SK-N-SH (cell line): ENCODE data around the gene FAM162A. TPM values are rescaled to one million over a fixed set of nuclear protein-coding genes. Genes with fewer than 3 reads are reported as not detected.

Experiments
- CTCF ChIA-PET: fragments of 300-600, 350-600 bp; formaldehyde crosslinking; extraction: SDS; loops from one replicate; lab custom pipeline; 2021; lab: Yijun Ruan, JAX
- POLR2A ChIA-PET: fragments of 350-600 bp; sonication (Branson Sonifier 250); formaldehyde crosslinking; extraction: SDS; loops from one replicate; lab custom pipeline; 2020; ENCODE audit warnings: antibody characterized with exemption, inconsistent platforms; lab: Yijun Ruan, JAX
- DNase-seq: peaks from one replicate; pipeline ENCODE4 v3.0.0; 2012
- H2AFZ ChIP-seq: fragments of 200-600 bp; sonication (generic); 2 replicates; pipeline ENCODE4 v1.8.1; 2016; ENCODE audit warnings: antibody characterized with exemption, mild to moderate bottlenecking, low read depth
- H3F3A ChIP-seq: fragments of 200-600 bp; sonication (generic); replicated peaks from 2 replicates; pipeline ENCODE3; 2016; ENCODE audit warnings: antibody characterized with exemption, mild to moderate bottlenecking; ENCODE audit not compliant: insufficient read depth
- H3K27ac ChIP-seq, 2 experiments: fragments of 200-500 bp in 1 of 2; fragments of 200-600 bp in 1 of 2; sonication (Bioruptor generic) in 1 of 2; sonication (generic), shearing (Covaris generic) in 1 of 2; 2 replicates each; pipeline versions ENCODE4 v1.5.1 to v1.6.1; 2014 to 2016; ENCODE audit warnings: low read depth in 2 of 2, inconsistent platforms in 1 of 2, low read length in 1 of 2, mild to moderate bottlenecking in 1 of 2, mixed read lengths in 1 of 2
- H3K27me3 ChIP-seq: fragments of 200-600 bp; sonication (generic), shearing (Covaris generic); 2 replicates; pipeline ENCODE4 v1.6.1; 2016; ENCODE audit warnings: mixed run types; ENCODE audit not compliant: insufficient read depth
- H3K36me3 ChIP-seq, 2 experiments: fragments of 200-500 bp in 1 of 2; fragments of 200-600 bp in 1 of 2; sonication (Bioruptor generic) in 1 of 2; sonication (generic) in 1 of 2; replicated peaks in 1 of 2; 2 replicates each; pipeline versions ENCODE3 to v1.5.1; 2014 to 2016; ENCODE audit warnings: low read length in 1 of 2, mild to moderate bottlenecking in 1 of 2; ENCODE audit not compliant: insufficient read depth in 2 of 2, control insufficient read depth in 1 of 2
- H3K4me1 ChIP-seq, 2 experiments: fragments of 200-500 bp in 1 of 2; fragments of 200-600 bp in 1 of 2; sonication (Bioruptor generic) in 1 of 2; sonication (generic), shearing (Covaris generic) in 1 of 2; 2 replicates each; pipeline versions ENCODE4 v1.5.1 to v1.6.1; 2014 to 2016; ENCODE audit warnings: low read depth in 1 of 2, low read length in 1 of 2, mixed run types in 1 of 2; ENCODE audit not compliant: insufficient read depth in 2 of 2, control insufficient read depth in 1 of 2
- H3K4me2 ChIP-seq: fragments of 200-600 bp; sonication (generic), shearing (Covaris generic); 2 replicates; pipeline ENCODE4 v1.6.1; 2017; ENCODE audit warnings: mixed run types
- H3K4me3 ChIP-seq, 2 experiments: fragments of 200-500 bp in 1 of 2; fragments of 200-600 bp in 1 of 2; sonication (Bioruptor generic) in 1 of 2; sonication (generic), shearing (Covaris generic) in 1 of 2; 2 replicates each; pipeline versions ENCODE4 v1.5.1 to v1.8.1; 2014 to 2016; ENCODE audit warnings: low read depth in 2 of 2, inconsistent platforms in 1 of 2, low read length in 1 of 2, mild to moderate bottlenecking in 1 of 2, mixed read lengths in 1 of 2, moderate library complexity in 1 of 2
- H3K79me2 ChIP-seq: fragments of 200-600 bp; sonication (generic); 2 replicates; pipeline ENCODE4 v1.8.1; 2017; ENCODE audit warnings: mild to moderate bottlenecking; ENCODE audit not compliant: insufficient read depth
- H3K9ac ChIP-seq: fragments of 200-600 bp; sonication (generic); 2 replicates; pipeline ENCODE4 v1.6.1; 2017; ENCODE audit warnings: mixed run types
- H3K9me2 ChIP-seq: fragments of 200-600 bp; sonication (generic); 2 replicates; pipeline ENCODE4 v1.6.1; 2017; ENCODE audit warnings: mixed run types
- H3K9me3 ChIP-seq: fragments of 200-600 bp; sonication (generic); 2 replicates; pipeline ENCODE4 v1.6.1; 2017; ENCODE audit warnings: mixed run types, mild to moderate bottlenecking, moderate library complexity
- H4K20me1 ChIP-seq: fragments of 200-600 bp; sonication (generic); 2 replicates; pipeline ENCODE4 v1.6.1; 2017; ENCODE audit warnings: mild to moderate bottlenecking, mixed run types; ENCODE audit not compliant: insufficient read depth
- CHD2 ChIP-seq: fragments of 150-350 bp; IDR thresholded peaks from 2 replicates; pipeline ENCODE4 v1.6.1; 2018; ENCODE audit warnings: low read length; ENCODE audit not compliant: partially characterized antibody
- ELF1 ChIP-seq: IDR thresholded peaks from 2 replicates; pipeline ENCODE4 v1.4.0; 2012
- EP300 ChIP-seq, 2 experiments: IDR thresholded peaks; 2 replicates each; pipeline versions ENCODE4 v1.4.0 to v1.6.1; 2012; ENCODE audit warnings: borderline replicate concordance in 1 of 2, low read depth in 1 of 2, low read length in 1 of 2
- FOSL2 ChIP-seq: IDR thresholded peaks from 2 replicates; pipeline ENCODE4 v1.4.0; 2012; ENCODE audit warnings: low read depth, mild to moderate bottlenecking, moderate library complexity, borderline replicate concordance
- FOXJ3 ChIP-seq: sonication (generic); formaldehyde crosslinking; IDR thresholded peaks from 2 replicates; pipeline ENCODE4 v1.5.1; 2020; ENCODE audit warnings: mild to moderate bottlenecking, missing genetic modification reagents
- FOXM1 ChIP-seq: IDR thresholded peaks from 2 replicates; pipeline ENCODE4 v1.4.0; 2012; ENCODE audit warnings: low read depth, mild to moderate bottlenecking
- GABPA ChIP-seq: IDR thresholded peaks from 2 replicates; pipeline ENCODE4 v1.4.0; 2012; ENCODE audit warnings: low read depth, mild to moderate bottlenecking
- GATA2 ChIP-seq: sonication (generic); formaldehyde crosslinking; IDR thresholded peaks from 2 replicates; pipeline ENCODE4 v1.5.0; 2020; ENCODE audit warnings: mild to moderate bottlenecking, missing genetic modification reagents
- JUND ChIP-seq: IDR thresholded peaks from 2 replicates; pipeline ENCODE4 v1.4.0; 2012
- MEF2A ChIP-seq: IDR thresholded peaks from 2 replicates; pipeline ENCODE4 v1.4.0; 2012; ENCODE audit warnings: low read depth, borderline replicate concordance
- MXI1 ChIP-seq: IDR thresholded peaks from 2 replicates; pipeline ENCODE4 v1.6.1; 2012; ENCODE audit warnings: mild to moderate bottlenecking, low read depth, low read length, improper control_type of control experiment
- NFIC ChIP-seq: IDR thresholded peaks from 2 replicates; pipeline ENCODE4 v1.4.0; 2012; ENCODE audit warnings: borderline replicate concordance
- NRF1 ChIP-seq: IDR thresholded peaks from 2 replicates; pipeline ENCODE4 v1.6.1; 2012; ENCODE audit warnings: low read depth, mild to moderate bottlenecking, low read length
- POLR2AphosphoS5 ChIP-seq: IDR thresholded peaks from 2 replicates; pipeline ENCODE4 v1.6.1; 2012; ENCODE audit warnings: low read depth, low read length
- RCOR1 ChIP-seq: fragments of 150-350 bp; IDR thresholded peaks from 2 replicates; pipeline ENCODE4 v1.6.1; 2017; ENCODE audit warnings: antibody characterized with exemption, low read length
- RXRA ChIP-seq: IDR thresholded peaks from 2 replicates; pipeline ENCODE4 v1.4.0; 2012; ENCODE audit warnings: low read depth, mild to moderate bottlenecking, borderline replicate concordance
- SIN3A ChIP-seq: IDR thresholded peaks from 2 replicates; pipeline ENCODE4 v1.6.1; 2012; ENCODE audit warnings: low read depth, mild to moderate bottlenecking, low read length, moderate library complexity, borderline replicate concordance
- SMC3 ChIP-seq: IDR thresholded peaks from 2 replicates; pipeline ENCODE4 v1.6.1; 2012; ENCODE audit warnings: low read depth, low read length, improper control_type of control experiment
- TAF1 ChIP-seq: IDR thresholded peaks from 2 replicates; pipeline ENCODE4 v1.6.1; 2012; ENCODE audit warnings: low read depth, mild to moderate bottlenecking, low read length, moderate library complexity, borderline replicate concordance
- TCF12 ChIP-seq: IDR thresholded peaks from 2 replicates; pipeline ENCODE4 v1.4.0; 2012
- TEAD4 ChIP-seq: IDR thresholded peaks from 2 replicates; pipeline ENCODE4 v1.4.0; 2012; ENCODE audit warnings: mild to moderate bottlenecking, borderline replicate concordance; ENCODE audit not compliant: insufficient read depth
- YY1 ChIP-seq: IDR thresholded peaks from 2 replicates; pipeline ENCODE4 v1.4.0; 2012; ENCODE audit warnings: low read depth, mild to moderate bottlenecking
- WGBS: methylation state at CpG from one replicate; pipeline ENCODE4 v1.1.6; 2017; ENCODE audit warnings: low lambda C conversion rate; 5-methylcytosine and 5-hydroxymethylcytosine counted together
- polyA plus RNA-seq, 3 experiments: library from polyadenylated mRNA; depleted of rRNA; stranded (reverse); fragments of >200 nt; gene quantifications; 2 replicates each; pipeline ENCODE4 v1.2.3, GENCODE V29; 2012
- TF ChIP-seq, protein P1 (sequence below): IDR thresholded peaks from 2 replicates; pipeline ENCODE4 v1.4.0; 2012; ENCODE audit warnings: low read depth
- TF ChIP-seq, protein P2 (sequence below): IDR thresholded peaks from 2 replicates; pipeline ENCODE4; 2012
- TF ChIP-seq, protein P3 (sequence below): IDR thresholded peaks from 2 replicates; pipeline ENCODE4 v1.4.0; 2012; ENCODE audit warnings: low read depth, borderline replicate concordance
- TF ChIP-seq, protein P4 (sequence below): IDR thresholded peaks from 2 replicates; pipeline ENCODE4 v1.4.0; 2012; ENCODE audit warnings: low read depth, borderline replicate concordance
- TF ChIP-seq, protein P5 (sequence below): fragments of 150-350 bp; IDR thresholded peaks from 2 replicates; pipeline ENCODE4 v1.6.1; 2016; ENCODE audit warnings: mild to moderate bottlenecking, low read depth, low read length
- TF ChIP-seq, protein P6 (sequence below): fragments of 150-350 bp; IDR thresholded peaks from 2 replicates; pipeline ENCODE4 v1.6.1; 2017; ENCODE audit warnings: antibody characterized with exemption, low read length, low read depth, borderline replicate concordance

FAM162A gene
- polyA plus RNA-seq, 1 of the 3 experiments (the other 2 are of a cell fraction), result 35.1 TPM

DNA sequence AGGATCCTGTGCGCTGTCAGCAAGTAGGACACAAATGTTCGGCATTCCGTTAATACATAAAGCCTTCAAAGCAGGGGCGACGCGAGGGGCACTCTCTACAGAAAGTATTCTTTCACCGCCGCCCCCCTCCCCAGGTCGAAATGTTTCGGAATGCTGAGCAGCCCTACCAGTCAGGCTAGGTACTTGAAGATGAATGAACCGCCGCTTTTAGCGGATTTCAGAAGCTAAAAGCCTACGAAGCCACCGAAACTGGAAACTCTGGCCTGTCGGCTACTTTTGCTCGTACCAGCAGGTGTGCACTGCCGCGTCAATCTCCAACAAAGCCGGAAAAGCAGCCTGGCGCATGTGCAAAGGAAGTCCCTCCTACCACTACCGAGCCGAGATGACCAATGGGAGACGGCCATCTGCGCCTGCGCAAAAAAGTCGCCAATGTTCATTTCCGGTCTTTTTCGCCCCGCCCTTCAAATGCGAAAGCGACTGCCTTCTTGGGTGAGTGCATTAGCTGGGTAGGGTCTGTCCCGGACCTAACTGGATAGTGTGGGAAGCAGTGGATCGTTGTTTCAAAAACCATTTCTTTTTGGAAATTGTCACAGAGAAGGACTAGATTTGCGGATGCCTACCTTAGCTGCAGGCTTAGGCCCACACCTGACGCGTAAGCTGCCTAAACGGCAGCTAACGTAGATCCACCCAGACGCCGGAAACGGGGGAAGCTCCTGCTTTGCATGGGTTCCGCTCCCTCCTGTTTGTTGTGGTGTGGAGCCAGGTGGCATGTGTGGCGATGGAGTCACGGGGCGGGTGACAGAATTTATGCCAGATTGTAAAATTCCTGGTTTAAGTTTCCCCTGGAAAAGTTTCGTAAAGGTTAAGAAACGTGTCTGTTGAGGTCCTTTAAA, 32.0 kb downstream of the FAM162A start, which contains the start of gene WDR5B:
WDR5B (minus strand) TSS at position 301 of the 893 bp plus-strand sequence. CDS start 534 bp downstream, outside the sequence.
- POLR2A ChIA-PET, result interaction anchor here (0.7 to 2.7 kb wide), 6 partner anchors 10 to 521 kb away, joined by 3 to 21 read pairs (median 3); partner anchors contain the start of genes FAM162A, HSPBAP1, KPNA1 and MIX23
- TF ChIP-seq, protein P1, sequence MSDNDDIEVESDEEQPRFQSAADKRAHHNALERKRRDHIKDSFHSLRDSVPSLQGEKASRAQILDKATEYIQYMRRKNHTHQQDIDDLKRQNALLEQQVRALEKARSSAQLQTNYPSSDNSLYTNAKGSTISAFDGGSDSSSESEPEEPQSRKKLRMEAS, result peak; percentile 97
- TF ChIP-seq TEAD4, result no peak
- TF ChIP-seq, protein P2, sequence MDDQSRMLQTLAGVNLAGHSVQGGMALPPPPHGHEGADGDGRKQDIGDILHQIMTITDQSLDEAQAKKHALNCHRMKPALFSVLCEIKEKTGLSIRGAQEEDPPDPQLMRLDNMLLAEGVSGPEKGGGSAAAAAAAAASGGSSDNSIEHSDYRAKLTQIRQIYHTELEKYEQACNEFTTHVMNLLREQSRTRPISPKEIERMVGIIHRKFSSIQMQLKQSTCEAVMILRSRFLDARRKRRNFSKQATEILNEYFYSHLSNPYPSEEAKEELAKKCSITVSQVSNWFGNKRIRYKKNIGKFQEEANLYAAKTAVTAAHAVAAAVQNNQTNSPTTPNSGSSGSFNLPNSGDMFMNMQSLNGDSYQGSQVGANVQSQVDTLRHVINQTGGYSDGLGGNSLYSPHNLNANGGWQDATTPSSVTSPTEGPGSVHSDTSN, result peak; percentile 85
- TF ChIP-seq, protein P3, sequence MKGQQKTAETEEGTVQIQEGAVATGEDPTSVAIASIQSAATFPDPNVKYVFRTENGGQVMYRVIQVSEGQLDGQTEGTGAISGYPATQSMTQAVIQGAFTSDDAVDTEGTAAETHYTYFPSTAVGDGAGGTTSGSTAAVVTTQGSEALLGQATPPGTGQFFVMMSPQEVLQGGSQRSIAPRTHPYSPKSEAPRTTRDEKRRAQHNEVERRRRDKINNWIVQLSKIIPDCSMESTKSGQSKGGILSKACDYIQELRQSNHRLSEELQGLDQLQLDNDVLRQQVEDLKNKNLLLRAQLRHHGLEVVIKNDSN, result no peak
- peak; percentile 91 for TF ChIP-seq TAF1
- TF ChIP-seq RCOR1, result no peak
- TF ChIP-seq TCF12, result peak; percentile 45; the same call in 1 of the 2 replicates
- no peak for TF ChIP-seq JUND
- peak; percentile 98 for TF ChIP-seq MXI1
- TF ChIP-seq CHD2, result peak; percentile 36
- TF ChIP-seq FOXM1, result no peak
- TF ChIP-seq SIN3A, result peak; percentile 87; the same call in 1 of the 2 replicates
- TF ChIP-seq MEF2A, result no peak
- TF ChIP-seq NFIC, result no peak; the same call in 1 of the 2 replicates
- TF ChIP-seq YY1, result peak; percentile 59; the same call in 1 of the 2 replicates
- TF ChIP-seq NRF1, result peak; percentile 95
- peak; percentile 99 for TF ChIP-seq POLR2AphosphoS5
- TF ChIP-seq ELF1, result peak; percentile 79
- no peak for TF ChIP-seq FOXJ3 (CRISPR knock-in tag)
- no peak for TF ChIP-seq GATA2 (CRISPR knock-in tag)
- no peak for TF ChIP-seq SMC3
- TF ChIP-seq, protein P4, sequence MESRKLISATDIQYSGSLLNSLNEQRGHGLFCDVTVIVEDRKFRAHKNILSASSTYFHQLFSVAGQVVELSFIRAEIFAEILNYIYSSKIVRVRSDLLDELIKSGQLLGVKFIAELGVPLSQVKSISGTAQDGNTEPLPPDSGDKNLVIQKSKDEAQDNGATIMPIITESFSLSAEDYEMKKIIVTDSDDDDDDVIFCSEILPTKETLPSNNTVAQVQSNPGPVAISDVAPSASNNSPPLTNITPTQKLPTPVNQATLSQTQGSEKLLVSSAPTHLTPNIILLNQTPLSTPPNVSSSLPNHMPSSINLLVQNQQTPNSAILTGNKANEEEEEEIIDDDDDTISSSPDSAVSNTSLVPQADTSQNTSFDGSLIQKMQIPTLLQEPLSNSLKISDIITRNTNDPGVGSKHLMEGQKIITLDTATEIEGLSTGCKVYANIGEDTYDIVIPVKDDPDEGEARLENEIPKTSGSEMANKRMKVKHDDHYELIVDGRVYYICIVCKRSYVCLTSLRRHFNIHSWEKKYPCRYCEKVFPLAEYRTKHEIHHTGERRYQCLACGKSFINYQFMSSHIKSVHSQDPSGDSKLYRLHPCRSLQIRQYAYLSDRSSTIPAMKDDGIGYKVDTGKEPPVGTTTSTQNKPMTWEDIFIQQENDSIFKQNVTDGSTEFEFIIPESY, result no peak
- TF ChIP-seq, protein P5, sequence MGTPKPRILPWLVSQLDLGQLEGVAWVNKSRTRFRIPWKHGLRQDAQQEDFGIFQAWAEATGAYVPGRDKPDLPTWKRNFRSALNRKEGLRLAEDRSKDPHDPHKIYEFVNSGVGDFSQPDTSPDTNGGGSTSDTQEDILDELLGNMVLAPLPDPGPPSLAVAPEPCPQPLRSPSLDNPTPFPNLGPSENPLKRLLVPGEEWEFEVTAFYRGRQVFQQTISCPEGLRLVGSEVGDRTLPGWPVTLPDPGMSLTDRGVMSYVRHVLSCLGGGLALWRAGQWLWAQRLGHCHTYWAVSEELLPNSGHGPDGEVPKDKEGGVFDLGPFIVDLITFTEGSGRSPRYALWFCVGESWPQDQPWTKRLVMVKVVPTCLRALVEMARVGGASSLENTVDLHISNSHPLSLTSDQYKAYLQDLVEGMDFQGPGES, result no peak
- TF ChIP-seq, protein P6, sequence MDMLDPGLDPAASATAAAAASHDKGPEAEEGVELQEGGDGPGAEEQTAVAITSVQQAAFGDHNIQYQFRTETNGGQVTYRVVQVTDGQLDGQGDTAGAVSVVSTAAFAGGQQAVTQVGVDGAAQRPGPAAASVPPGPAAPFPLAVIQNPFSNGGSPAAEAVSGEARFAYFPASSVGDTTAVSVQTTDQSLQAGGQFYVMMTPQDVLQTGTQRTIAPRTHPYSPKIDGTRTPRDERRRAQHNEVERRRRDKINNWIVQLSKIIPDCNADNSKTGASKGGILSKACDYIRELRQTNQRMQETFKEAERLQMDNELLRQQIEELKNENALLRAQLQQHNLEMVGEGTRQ, result no peak
- TF ChIP-seq GABPA, result peak; percentile 84
- TF ChIP-seq EP300 (IDR thresholded peaks at IDR 0.05; ENCODE audit: borderline replicate concordance in 1 of 2, low read depth in 1 of 2, low read length in 1 of 2), result peak in 1 of 2 experiments; percentile 16; a peak in 1 of 4 replicates
- TF ChIP-seq FOSL2, result no peak
- no peak for TF ChIP-seq RXRA

More for the DNA sequence above, 32.0 kb downstream of the FAM162A start, which contains the start of gene WDR5B:
- peak within 1 kb of the TSS; percentile 87 for H2AFZ ChIP-seq
- no peaks in the 10 kb centered on the region for H3K9me2 ChIP-seq
- no peaks in the 10 kb centered on the region for H4K20me1 ChIP-seq
- peaks cover 70% of the 10 kb centered on the region for H3K79me2 ChIP-seq
- CTCF ChIA-PET, result interaction anchor here (0.6 to 2.7 kb wide), 10 partner anchors 11 to 1143 kb away, joined by 3 to 18 read pairs (median 3); partner anchors contain the start of gene FAM162A
- H3K27me3 ChIP-seq, result no peaks in the 10 kb centered on the region
- H3K9ac ChIP-seq, result peak within 1 kb of the TSS; percentile 85
- H3K4me2 ChIP-seq, result peak within 1 kb of the TSS; percentile 81
- no peaks in the 10 kb centered on the region for H3K9me3 ChIP-seq
- 2% methylated on average over 48 of the region's 48 CpGs for WGBS
- peak within 1 kb of the TSS; percentile 74 to 95 for H3K4me3 ChIP-seq
- peaks cover 3% of the 10 kb centered on the region for H3F3A ChIP-seq
- DNase-seq, result peak; percentile 93
- H3K27ac ChIP-seq, result peak within 1 kb of the TSS; percentile 90 to 97
- H3K4me1 ChIP-seq, result peaks cover 7 to 8% of the 10 kb centered on the region in 2 experiments
- peaks cover 10 to 15% of the 10 kb centered on the region in 2 experiments for H3K36me3 ChIP-seq
